Naive thymus-derived CD4-positive, alpha-beta T cell (primary cell): ENCODE results near the gene MRPL42. TPM values are rescaled to one million over a fixed set of nuclear protein-coding genes. Genes with fewer than 3 reads are reported as not detected.
"Not testable (repeated sequence)": the region's sequence is repeated elsewhere in the genome, so short reads cannot be mapped to it uniquely, and the experiment has no call there.

Source experiments
- ATAC-seq: fragments of 150-1000 bp; cut with Tn5 transposase; 2 replicates; pipeline ENCODE4 v1.10.0; 2021; ENCODE audit warnings: mild to moderate bottlenecking, moderate library complexity
- CTCF ChIA-PET: fragments of 350-600 bp; sonication (Branson Sonifier 250); formaldehyde crosslinking; loops from one replicate; lab custom pipeline; 2021; ENCODE audit warnings: antibody characterized with exemption; lab: Charles Lee
- POLR2A ChIA-PET: fragments of 350-600 bp; sonication (Branson Sonifier 250); formaldehyde crosslinking; loops from one replicate; lab custom pipeline; 2021; ENCODE audit warnings: antibody characterized with exemption, inconsistent platforms; lab: Charles Lee
- DNase-seq, 9 donors: peaks; one replicate each; pipeline versions ENCODE4 v3.0.0 to v3.0.0-alpha.2; 2020 to 2022; ENCODE audit warnings: mixed read lengths in 1 of 9
- H3K27ac ChIP-seq: one replicate; pipeline ENCODE4 v1.7.0; 2013; ENCODE audit warnings: mild to moderate bottlenecking, low read depth, low read length, moderate library complexity
- H3K27me3 ChIP-seq, 2 donors: one replicate each; pipeline ENCODE4 v1.7.0; 2013; ENCODE audit warnings: low read length in 2 of 2, mild to moderate bottlenecking in 2 of 2, moderate library complexity in 2 of 2; ENCODE audit not compliant: control insufficient read depth in 2 of 2, insufficient read depth in 2 of 2
- H3K36me3 ChIP-seq, 3 experiments: 1 replicate in 2 of 3; 2 replicates in 1 of 3; pipeline ENCODE4 v1.7.0; 2013; ENCODE audit warnings: low read length in 3 of 3, mild to moderate bottlenecking in 3 of 3, moderate library complexity in 1 of 3; ENCODE audit not compliant: insufficient read depth in 3 of 3, control insufficient read depth in 2 of 3
- H3K4me1 ChIP-seq, 2 donors: one replicate each; pipeline ENCODE4 v1.7.0; 2013; ENCODE audit warnings: low read length in 2 of 2, mild to moderate bottlenecking in 2 of 2, moderate library complexity in 1 of 2; ENCODE audit not compliant: control insufficient read depth in 2 of 2, insufficient read depth in 2 of 2
- H3K4me3 ChIP-seq: 2 replicates; pipeline ENCODE4 v1.7.0; 2013; ENCODE audit warnings: mild to moderate bottlenecking, low read length
- H3K9me3 ChIP-seq, 3 experiments: 1 replicate in 2 of 3; 2 replicates in 1 of 3; pipeline ENCODE4 v1.7.0; 2013; ENCODE audit warnings: low read length in 3 of 3; ENCODE audit not compliant: control insufficient read depth in 2 of 3
- H3K27ac Mint-ChIP-seq, 9 donors: one replicate each; pipeline ENCODE4 v1.8.0; 2020 to 2022; ENCODE audit warnings: mixed read lengths in 9 of 9, mild to moderate bottlenecking in 8 of 9, moderate library complexity in 5 of 9, inconsistent platforms in 2 of 9
- H3K27me3 Mint-ChIP-seq, 5 donors: one replicate each; pipeline ENCODE4 v1.8.0; 2021 to 2022; ENCODE audit warnings: mixed read lengths in 5 of 5, mild to moderate bottlenecking in 1 of 5
- H3K36me3 Mint-ChIP-seq, 5 donors: one replicate each; pipeline ENCODE4 v1.8.0; 2020 to 2022; ENCODE audit warnings: mixed read lengths in 5 of 5, mild to moderate bottlenecking in 3 of 5, inconsistent platforms in 1 of 5
- H3K4me1 Mint-ChIP-seq, 7 donors: one replicate each; pipeline ENCODE4 v1.8.0; 2020 to 2022; ENCODE audit warnings: mixed read lengths in 7 of 7, mild to moderate bottlenecking in 3 of 7, inconsistent platforms in 1 of 7
- H3K4me3 Mint-ChIP-seq, 10 donors: one replicate each; pipeline ENCODE4 v1.8.0; 2020 to 2022; ENCODE audit warnings: mild to moderate bottlenecking in 10 of 10, mixed read lengths in 10 of 10, moderate library complexity in 6 of 10, inconsistent platforms in 2 of 10
- H3K9me3 Mint-ChIP-seq, 11 donors: one replicate each; pipeline ENCODE4 v1.8.0; 2020 to 2022; ENCODE audit warnings: mixed read lengths in 11 of 11, mild to moderate bottlenecking in 4 of 11, inconsistent platforms in 1 of 11, moderate library complexity in 1 of 11
- intact Hi-C, 2 donors: fragments of 100-400 bp; cut with micrococcal nuclease; formaldehyde crosslinking; loops; one replicate each; pipeline ENCODE4 v1.15.1; 2023
- polyA plus RNA-seq, 2 donors: library from polyadenylated mRNA; unstranded; fragments of 300-500 nt; fragmentation: Illumina TruSeq; gene quantifications; one replicate each; pipeline ENCODE4 v1.2.3, GENCODE V29; 2021
- total RNA-seq, 6 experiments: library from RNA in 5 of 6; stranded (reverse) in 5 of 6; gene quantifications; 1 replicate in 5 of 6; 2 replicates in 1 of 6; pipeline ENCODE4 v1.2.3 and lab custom pipeline; 2021 to 2026

The MRPL42 gene
- total and polyA plus RNA-seq, 7 experiments from 2014 or later: 30.1 to 75.4 (median 48.6) TPM

GRCh38 chr12:93552427-93552826 is 85.1 kb downstream of the MRPL42 start:
- H3K27me3 ChIP-seq: no peaks in the 10 kb centered on the region
- no peak overlapping the region for H3K4me3 ChIP-seq
- no peaks in the 10 kb centered on the region for H3K4me1 ChIP-seq
- no peak overlapping the region for H3K27ac Mint-ChIP-seq
- POLR2A ChIA-PET: no interaction called here
- H3K9me3 Mint-ChIP-seq: peaks cover 0 to 6% (median 0%) of the 10 kb centered on the region in 11 donors
- no peak overlapping the region for H3K27ac ChIP-seq
- no peak for ATAC-seq
- DNase-seq: no peak
- H3K4me1 Mint-ChIP-seq: peaks cover 0 to 5% (median 0%) of the 10 kb centered on the region in 7 donors
- peaks cover 0 to 3% (median 0%) of the 10 kb centered on the region in 5 donors for H3K27me3 Mint-ChIP-seq
- no peaks in the 10 kb centered on the region for H3K9me3 ChIP-seq
- CTCF ChIA-PET: interaction anchor here (0.6 kb wide), 1 partner anchor 549 kb away, joined by 3 read pairs; no protein-coding TSS in a partner anchor
- H3K36me3 Mint-ChIP-seq: peaks cover 0 to 29% (median 10%) of the 10 kb centered on the region in 5 donors
- H3K4me3 Mint-ChIP-seq: no peak overlapping the region
- H3K36me3 ChIP-seq: no peaks in the 10 kb centered on the region
- intact Hi-C loops: no loop called here

- H3K9me3 ChIP-seq, POLR2A ChIA-PET, H3K27ac Mint-ChIP-seq, H3K27me3 ChIP-seq, DNase-seq, H3K4me1 ChIP-seq, H3K27ac ChIP-seq, CTCF ChIA-PET, H3K4me3 Mint-ChIP-seq, H3K4me3 ChIP-seq, intact Hi-C loops, ATAC-seq, H3K27me3 Mint-ChIP-seq, H3K36me3 ChIP-seq: not testable (repeated sequence)
- Mint-ChIP-seq H3K9me3 (peaks cover 6 to 28% (median 12%) of the 10 kb centered on the region in 11 donors), H3K36me3 (peaks cover 14 to 66% (median 39%) of the 10 kb centered on the region in 5 donors), H3K4me1 (peaks cover 0 to 14% (median 6%) of the 10 kb centered on the region in 7 donors)
Observed at GRCh38 chr12:93557879-93558278, 90.6 kb downstream of the MRPL42 start.

- intact Hi-C loops, H3K27me3 ChIP-seq, DNase-seq, H3K27ac Mint-ChIP-seq, H3K27me3 Mint-ChIP-seq, H3K4me1 ChIP-seq, H3K4me3 ChIP-seq, H3K36me3 ChIP-seq, ATAC-seq, H3K9me3 ChIP-seq, H3K4me3 Mint-ChIP-seq, H3K27ac ChIP-seq: not testable (repeated sequence)
- Mint-ChIP-seq H3K9me3 (peaks cover 6 to 28% (median 12%) of the 10 kb centered on the region in 11 donors), H3K4me1 (peaks cover 0 to 14% (median 6%) of the 10 kb centered on the region in 7 donors), H3K36me3 (peaks cover 14 to 60% (median 35%) of the 10 kb centered on the region in 5 donors)
- POLR2A ChIA-PET: interaction anchor here (0.6 kb wide), 2 partner anchors 218 to 539 kb away, joined by 3 read pairs; no protein-coding TSS in a partner anchor
- CTCF ChIA-PET: interaction anchor here (2.0 kb wide), 1 partner anchor 543 kb away, joined by 6 read pairs; no protein-coding TSS in a partner anchor
Observed at GRCh38 chr12:93558685-93559084, 91.4 kb downstream of the MRPL42 start.

- H3K36me3 ChIP-seq: no peaks in the 10 kb centered on the region
- Mint-ChIP-seq H3K27ac (no peak overlapping the region), H3K9me3 (peaks cover under 1 to 14% (median 2%) of the 10 kb centered on the region in 11 donors), H3K27me3 (no peaks in the 10 kb centered on the region), H3K4me1 (peaks cover 6 to 23% (median 16%) of the 10 kb centered on the region in 7 donors), H3K36me3 (peaks cover 8 to 55% (median 24%) of the 10 kb centered on the region in 5 donors), H3K4me3 (no peak overlapping the region)
- H3K27ac ChIP-seq: no peak overlapping the region
- H3K27me3 ChIP-seq: no peaks in the 10 kb centered on the region
- intact Hi-C loops: no loop called here
- DNase-seq (peak in 1 of 9 donors; percentile 31), ATAC-seq (no peak)
- H3K9me3 ChIP-seq: no peaks in the 10 kb centered on the region
- no peak overlapping the region for H3K4me3 ChIP-seq
- peaks cover 0 to under 1% of the 10 kb centered on the region in 2 donors for H3K4me1 ChIP-seq
- POLR2A ChIA-PET: no interaction called here
- CTCF ChIA-PET: interaction anchor here (0.6 to 1.3 kb wide), 4 partner anchors 113 to 538 kb away, joined by 3 to 4 read pairs (median 3); no protein-coding TSS in a partner anchor
Observed at GRCh38 chr12:93563807-93564538, 96.7 kb downstream of the MRPL42 start.

GRCh38 chr12:93565760-93566159 is 98.4 kb downstream of the MRPL42 start:
- Histone ChIP-seq H3K27ac (no peak overlapping the region), H3K4me1 (peaks cover 0 to 4% of the 10 kb centered on the region in 2 donors), H3K27me3 (no peaks in the 10 kb centered on the region), H3K4me3 (no peak overlapping the region), H3K36me3 (peaks cover 0 to 8% (median 0%) of the 10 kb centered on the region in 3 experiments), H3K9me3 (no peaks in the 10 kb centered on the region)
- peaks cover 7 to 20% (median 11%) of the 10 kb centered on the region in 7 donors for H3K4me1 Mint-ChIP-seq
- DNase-seq: no peak
- no peaks in the 10 kb centered on the region for H3K27me3 Mint-ChIP-seq
- ATAC-seq: no peak
- intact Hi-C loops: loop anchor here in 1 of 2 donors (5.0 kb wide), 1 partner anchor 317 kb away; no protein-coding TSS in a partner anchor
- H3K36me3 Mint-ChIP-seq: peaks cover 4 to 41% (median 13%) of the 10 kb centered on the region in 5 donors
- ChIA-PET CTCF (no interaction called here), POLR2A (no interaction called here)
- H3K9me3 Mint-ChIP-seq: peaks cover 0 to 2% (median 0%) of the 10 kb centered on the region in 11 donors
- H3K27ac Mint-ChIP-seq: peak overlapping the region in 1 of 9 donors; percentile 48
- H3K4me3 Mint-ChIP-seq: no peak overlapping the region
